Suprapubic skin (tissue), 4 donors: Measurements from ENCODE around the gene NCAPD3. TPM values are rescaled to one million over a fixed set of nuclear protein-coding genes. Genes with fewer than 3 reads are reported as not detected.

Experiments used
- DNase-seq, 2 donors: peaks; one replicate each; pipeline ENCODE4 v3.0.0-alpha.2; 2019; ENCODE audit warnings: low spot score in 2 of 2
- H3K27ac ChIP-seq: fragments of 200-600 bp; sonication (generic); one replicate; pipeline ENCODE4 v1.5.1; 2019
- H3K27me3 ChIP-seq: fragments of 200-600 bp; sonication (generic); one replicate; pipeline ENCODE4 v1.5.1; 2019
- H3K36me3 ChIP-seq: fragments of 200-600 bp; sonication (generic); one replicate; pipeline ENCODE4 v1.5.1; 2019
- H3K4me1 ChIP-seq: fragments of 200-600 bp; sonication (generic); one replicate; pipeline ENCODE4 v1.5.1; 2019
- H3K4me3 ChIP-seq: fragments of 200-600 bp; sonication (generic); one replicate; pipeline ENCODE4 v1.5.1; 2019; ENCODE audit warnings: mild to moderate bottlenecking
- H3K9me3 ChIP-seq: fragments of 200-600 bp; sonication (generic); one replicate; pipeline ENCODE4 v1.5.1; 2019
- EP300 ChIP-seq: sonication (generic); formaldehyde crosslinking; IDR thresholded peaks from one replicate; pipeline ENCODE4 v1.6.1; 2017; ENCODE audit warnings: antibody characterized with exemption
- POLR2A ChIP-seq, 2 donors: fragments of 450-650 bp; IDR thresholded peaks; one replicate each; pipeline ENCODE4 v1.6.1; 2017; ENCODE audit warnings: antibody characterized with exemption in 2 of 2, mild to moderate bottlenecking in 2 of 2, moderate library complexity in 2 of 2
- POLR2AphosphoS5 ChIP-seq, 3 donors: sonication (generic); formaldehyde crosslinking; IDR thresholded peaks; one replicate each; pipeline ENCODE4 v1.6.1; 2017; ENCODE audit warnings: antibody characterized with exemption in 3 of 3
- WGBS: methylation state at CpG from one replicate; pipeline ENCODE4 v1.1.5; 2018; 5-methylcytosine and 5-hydroxymethylcytosine counted together
- total RNA-seq, 4 donors: library from RNA; depleted of rRNA; stranded (reverse); fragments of >200 nt; gene quantifications; one replicate each; pipeline ENCODE4 v1.1.0, GENCODE V29; 2016
- TF ChIP-seq, protein P1 (sequence below), 2 donors: fragments of 200-600 bp in 1 of 2; fragments of 450-650 bp in 1 of 2; sonication (generic) in 1 of 2; IDR thresholded peaks; one replicate each; pipeline ENCODE4 v1.5.1; 2016 to 2019; ENCODE audit warnings: antibody characterized with exemption in 2 of 2, mild to moderate bottlenecking in 1 of 2, moderate library complexity in 1 of 2

Gene NCAPD3
- total RNA-seq, 4 donors from 2014 or later, result 26.8 to 37.6 (median 30.8) TPM

DNA sequence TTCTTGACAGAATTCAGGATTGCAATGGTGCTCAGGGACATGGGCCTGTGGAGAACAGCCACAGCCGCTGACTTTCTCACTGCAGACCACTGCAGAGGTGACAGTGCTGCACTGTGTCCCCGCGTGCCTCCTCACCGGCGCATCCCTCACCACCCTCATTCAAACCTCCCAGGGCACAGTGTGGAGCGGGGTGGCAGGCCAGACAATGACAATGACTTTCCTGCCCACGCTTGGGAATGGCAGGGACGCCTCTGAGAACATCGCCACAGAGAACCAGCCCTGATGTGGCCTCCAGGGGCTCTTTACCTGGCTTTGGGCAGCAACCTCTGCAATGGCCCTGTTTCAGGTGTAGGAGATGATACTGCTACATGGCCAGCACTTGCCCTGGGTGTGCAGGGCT lies 65.7 kb downstream of the NCAPD3 start:
- Histone ChIP-seq H3K4me1 (peaks cover 3% of the 10 kb centered on the region), H3K9me3 (no peaks in the 10 kb centered on the region), H3K27me3 (no peaks in the 10 kb centered on the region), H3K4me3 (no peak overlapping the region), H3K36me3 (peaks cover 72% of the 10 kb centered on the region), H3K27ac (no peak overlapping the region)
- 100% methylated on average over 4 of the region's 9 CpGs for WGBS
- TF ChIP-seq, protein P1, sequence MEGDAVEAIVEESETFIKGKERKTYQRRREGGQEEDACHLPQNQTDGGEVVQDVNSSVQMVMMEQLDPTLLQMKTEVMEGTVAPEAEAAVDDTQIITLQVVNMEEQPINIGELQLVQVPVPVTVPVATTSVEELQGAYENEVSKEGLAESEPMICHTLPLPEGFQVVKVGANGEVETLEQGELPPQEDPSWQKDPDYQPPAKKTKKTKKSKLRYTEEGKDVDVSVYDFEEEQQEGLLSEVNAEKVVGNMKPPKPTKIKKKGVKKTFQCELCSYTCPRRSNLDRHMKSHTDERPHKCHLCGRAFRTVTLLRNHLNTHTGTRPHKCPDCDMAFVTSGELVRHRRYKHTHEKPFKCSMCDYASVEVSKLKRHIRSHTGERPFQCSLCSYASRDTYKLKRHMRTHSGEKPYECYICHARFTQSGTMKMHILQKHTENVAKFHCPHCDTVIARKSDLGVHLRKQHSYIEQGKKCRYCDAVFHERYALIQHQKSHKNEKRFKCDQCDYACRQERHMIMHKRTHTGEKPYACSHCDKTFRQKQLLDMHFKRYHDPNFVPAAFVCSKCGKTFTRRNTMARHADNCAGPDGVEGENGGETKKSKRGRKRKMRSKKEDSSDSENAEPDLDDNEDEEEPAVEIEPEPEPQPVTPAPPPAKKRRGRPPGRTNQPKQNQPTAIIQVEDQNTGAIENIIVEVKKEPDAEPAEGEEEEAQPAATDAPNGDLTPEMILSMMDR (IDR thresholded peaks at IDR 0.05), result no peak
- TF ChIP-seq POLR2AphosphoS5 (IDR thresholded peaks at IDR 0.05) (no peak), POLR2A (IDR thresholded peaks at IDR 0.05) (no peak), EP300 (no peak)
- DNase-seq, result no peak

DNA sequence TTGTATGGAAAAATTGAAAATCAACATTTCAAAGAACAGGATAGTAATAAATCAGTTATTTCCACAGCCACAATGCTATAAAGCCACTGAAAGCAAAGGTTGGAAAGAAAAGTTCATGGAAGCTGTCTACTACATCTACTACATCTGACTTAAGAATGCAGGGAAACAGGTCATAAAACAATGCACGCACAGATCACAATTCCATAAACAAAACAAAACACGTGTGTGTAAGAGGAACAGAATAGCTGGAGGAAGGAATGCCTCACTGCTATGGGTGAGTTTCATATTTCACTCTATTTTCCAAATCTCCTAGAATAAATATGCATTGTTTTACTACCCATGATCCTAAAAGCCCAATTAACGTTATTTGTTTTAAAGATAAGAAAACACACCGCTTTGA lies 66.3 kb downstream of the NCAPD3 start:
- TF ChIP-seq POLR2AphosphoS5 (IDR thresholded peaks at IDR 0.05), result no peak
- TF ChIP-seq, protein P1 (IDR thresholded peaks at IDR 0.05), result no peak
- TF ChIP-seq EP300, result no peak
- TF ChIP-seq POLR2A (IDR thresholded peaks at IDR 0.05), result no peak
- 83% methylated on average over 4 of the region's 4 CpGs for WGBS
- no peak overlapping the region for H3K27ac ChIP-seq
- no peak overlapping the region for H3K4me3 ChIP-seq
- peaks cover 75% of the 10 kb centered on the region for H3K36me3 ChIP-seq
- no peak for DNase-seq
- peaks cover 3% of the 10 kb centered on the region for H3K4me1 ChIP-seq
- H3K9me3 ChIP-seq, result no peaks in the 10 kb centered on the region
- H3K27me3 ChIP-seq, result no peaks in the 10 kb centered on the region

GRCh38 chr11:134155946-134156865 lies 67.6 kb downstream of the NCAPD3 start:
- TF ChIP-seq POLR2A (IDR thresholded peaks at IDR 0.05), result no peak
- no peak for TF ChIP-seq POLR2AphosphoS5 (IDR thresholded peaks at IDR 0.05)
- TF ChIP-seq, protein P1 (IDR thresholded peaks at IDR 0.05), result no peak
- no peak for TF ChIP-seq EP300
- 92% methylated on average over 24 of the region's 28 CpGs for WGBS
- peaks cover 78% of the 10 kb centered on the region for H3K36me3 ChIP-seq
- no peak overlapping the region for H3K27ac ChIP-seq
- no peak for DNase-seq
- peaks cover 3% of the 10 kb centered on the region for H3K4me1 ChIP-seq
- H3K27me3 ChIP-seq, result no peaks in the 10 kb centered on the region
- no peak overlapping the region for H3K4me3 ChIP-seq
- no peaks in the 10 kb centered on the region for H3K9me3 ChIP-seq

DNA sequence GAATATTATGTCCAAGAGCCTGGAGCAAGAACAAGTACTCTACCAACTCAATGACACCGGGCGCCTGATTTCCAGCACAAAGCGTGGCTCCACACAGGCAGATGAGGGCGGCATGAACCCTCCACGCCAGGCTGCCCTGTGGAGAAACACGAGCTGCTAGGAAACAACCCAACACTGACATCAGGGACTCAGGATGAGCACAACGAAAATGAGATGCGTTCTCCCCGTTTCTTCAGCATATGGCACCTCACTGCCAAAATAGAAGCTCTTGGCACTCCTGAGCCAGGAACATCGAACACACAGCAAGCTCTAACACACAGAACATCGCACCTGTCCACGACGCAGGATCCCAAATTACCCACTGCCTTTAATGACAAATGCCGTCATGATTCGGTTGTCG lies 68.3 kb downstream of the NCAPD3 start:
- WGBS, result 87% methylated on average over 14 of the region's 16 CpGs
- Histone ChIP-seq H3K36me3 (peaks cover 80% of the 10 kb centered on the region), H3K9me3 (no peaks in the 10 kb centered on the region)

GRCh38 chr11:134154441-134154840 lies 69.3 kb downstream of the NCAPD3 start:
- H3K4me1 ChIP-seq, result peaks cover 3% of the 10 kb centered on the region
- no peak for DNase-seq
- H3K9me3 ChIP-seq, result no peaks in the 10 kb centered on the region
- 86% methylated on average over 4 of the region's 11 CpGs for WGBS
- TF ChIP-seq POLR2A (IDR thresholded peaks at IDR 0.05) (no peak), EP300 (no peak), POLR2AphosphoS5 (IDR thresholded peaks at IDR 0.05) (no peak)
- TF ChIP-seq, protein P1 (IDR thresholded peaks at IDR 0.05), result no peak
- no peaks in the 10 kb centered on the region for H3K27me3 ChIP-seq
- peaks cover 77% of the 10 kb centered on the region for H3K36me3 ChIP-seq
- no peak overlapping the region for H3K27ac ChIP-seq
- H3K4me3 ChIP-seq, result no peak overlapping the region

More for the DNA sequence above, 68.3 kb downstream of the NCAPD3 start:
- Histone ChIP-seq H3K27ac (no peak overlapping the region), H3K4me1 (peaks cover 3% of the 10 kb centered on the region), H3K4me3 (no peak overlapping the region), H3K27me3 (no peaks in the 10 kb centered on the region)
- TF ChIP-seq POLR2AphosphoS5 (IDR thresholded peaks at IDR 0.05), result no peak
- TF ChIP-seq EP300, result no peak
- TF ChIP-seq POLR2A (IDR thresholded peaks at IDR 0.05), result no peak
- TF ChIP-seq, protein P1 (IDR thresholded peaks at IDR 0.05), result no peak
- DNase-seq, result no peak
